ENCODE measurements around the gene LDB1. TPM values are rescaled to one million over a fixed set of nuclear protein-coding genes. Genes with fewer than 3 reads are reported as not detected.
A peak's percentile ranks its signal among the peaks of the same experiment; 100 is the strongest.

LDB1 gene
- total and polyA plus RNA-seq, 2 of the 13 experiments (the other 11 are each of a cell fraction or from before 2014, with no cell fraction given), result 17.2 to 45.5 TPM

- TF ChIP-seq ZSCAN21 (CRISPR knock-in tag; IDR thresholded peaks at IDR 0.05; ENCODE audit: borderline replicate concordance) (no peak; the same call in 1 of the 2 replicates), GATAD1 (CRISPR knock-in tag; IDR thresholded peaks at IDR 0.05) (peak; percentile 90), TBX2 (CRISPR knock-in tag; IDR thresholded peaks at IDR 0.05; ENCODE audit: borderline replicate concordance) (peak; percentile 28), ESRRA (CRISPR knock-in tag; IDR thresholded peaks at IDR 0.05; ENCODE audit: low read depth) (no peak; the same call in 1 of the 2 replicates), ZNF776 (CRISPR knock-in tag; IDR thresholded peaks at IDR 0.05) (no peak), NKX3-1 (CRISPR knock-in tag; IDR thresholded peaks at IDR 0.05) (no peak), TIGD3 (CRISPR knock-in tag; IDR thresholded peaks at IDR 0.05; ENCODE audit: borderline replicate concordance) (peak; percentile 45; the same call in 1 of the 2 replicates), ZFP90 (CRISPR knock-in tag; IDR thresholded peaks at IDR 0.05; ENCODE audit: borderline replicate concordance) (0 out of 2 replicates have a peak, but pooled peaks have one; percentile 0), PAWR (CRISPR knock-in tag; IDR thresholded peaks at IDR 0.05; ENCODE audit: borderline replicate concordance) (no peak), ZNF674 (CRISPR knock-in tag; IDR thresholded peaks at IDR 0.05; ENCODE audit: low read depth) (no peak), CEBPB (IDR thresholded peaks at IDR 0.05; ENCODE audit: borderline replicate concordance, low read depth, low read length) (no peak), ZNF644 (CRISPR knock-in tag; IDR thresholded peaks at IDR 0.05; ENCODE audit: low read depth) (no peak), HDAC2 (CRISPR knock-in tag; IDR thresholded peaks at IDR 0.05) (no peak; the same call in 1 of the 2 replicates), ATRX (CRISPR knock-in tag; IDR thresholded peaks at IDR 0.05; ENCODE audit: borderline replicate concordance) (no peak), ZFP36L1 (CRISPR knock-in tag; IDR thresholded peaks at IDR 0.05) (no peak), ETS1 (CRISPR knock-in tag; IDR thresholded peaks at IDR 0.05) (no peak), TARDBP (CRISPR knock-in tag; IDR thresholded peaks at IDR 0.05) (peak; percentile 92), DBP (CRISPR knock-in tag; IDR thresholded peaks at IDR 0.05; ENCODE audit: not compliant biosample characterization) (no peak), ZNF597 (CRISPR knock-in tag; IDR thresholded peaks at IDR 0.05) (no peak), GRHL1 (CRISPR knock-in tag; conservative IDR thresholded peaks at IDR 0.05) (no peak), JUND (CRISPR knock-in tag; IDR thresholded peaks at IDR 0.05) (0 out of 2 replicates have a peak, but pooled peaks have one; percentile 8), KDM5B (CRISPR knock-in tag; IDR thresholded peaks at IDR 0.05; ENCODE audit: borderline replicate concordance) (peak; percentile 47; the same call in 1 of the 2 replicates), BRCA1 (CRISPR knock-in tag; IDR thresholded peaks at IDR 0.05) (no peak), ZNF841 (CRISPR knock-in tag; IDR thresholded peaks at IDR 0.05; ENCODE audit: borderline replicate concordance) (no peak)
Measured at GRCh38 chr10:102132563-102133372, 12.6 kb upstream of the LDB1 start, which contains the start of gene PPRC1 (continued).
